ENCODE results near the gene FAM110D.
A peak's percentile ranks its signal among the peaks of the same experiment; 100 is the strongest.

Gene FAM110D

GRCh38 chr1:26163684-26164035, 4.8 kb downstream of the FAM110D start:
- no peak for DNase-seq (ENCODE audit: low spot score)

DNA sequence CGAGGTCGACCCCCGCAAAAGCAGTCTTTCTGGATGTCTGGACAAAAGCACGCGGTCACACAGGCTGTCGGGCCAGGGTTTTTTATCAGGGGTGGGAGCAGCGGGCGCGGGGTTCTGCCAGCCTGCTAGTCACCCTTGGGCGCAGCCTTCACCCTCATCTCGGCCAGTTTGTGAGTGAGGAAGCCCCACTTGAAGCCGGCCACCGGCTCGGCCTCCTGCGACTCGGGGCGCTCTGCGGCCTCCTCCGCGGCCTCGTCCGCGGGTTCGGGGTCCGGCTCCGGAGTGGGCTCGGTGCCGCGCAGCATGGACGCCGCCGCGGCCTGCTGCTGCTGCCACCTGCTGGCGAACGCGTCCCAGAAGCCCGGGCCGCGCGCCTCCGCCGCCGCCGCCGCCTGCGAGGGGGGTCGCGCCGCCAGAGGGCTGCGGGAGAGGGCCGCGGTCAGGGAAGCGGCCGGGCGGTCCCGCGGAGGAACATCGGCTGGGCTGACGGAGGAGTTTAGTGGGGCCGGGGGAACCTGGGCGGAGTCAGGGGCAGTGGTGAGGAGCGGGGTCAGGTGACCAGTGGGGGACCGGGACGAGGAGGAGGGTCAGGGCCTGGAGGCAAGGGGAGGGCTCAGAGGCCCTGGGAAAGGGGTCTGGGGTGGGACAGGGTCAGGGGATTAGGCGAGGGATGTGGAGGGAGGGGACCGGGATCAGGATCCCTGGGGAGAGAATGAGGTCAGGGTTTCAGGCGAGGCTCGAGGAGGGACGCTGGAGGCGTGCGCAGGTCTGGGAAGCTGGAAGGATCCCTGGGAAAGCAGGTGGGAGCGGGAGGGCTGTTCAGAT, 5.4 kb downstream of the FAM110D start:
- DNase-seq (ENCODE audit: low spot score): peak; percentile 42

DNA sequence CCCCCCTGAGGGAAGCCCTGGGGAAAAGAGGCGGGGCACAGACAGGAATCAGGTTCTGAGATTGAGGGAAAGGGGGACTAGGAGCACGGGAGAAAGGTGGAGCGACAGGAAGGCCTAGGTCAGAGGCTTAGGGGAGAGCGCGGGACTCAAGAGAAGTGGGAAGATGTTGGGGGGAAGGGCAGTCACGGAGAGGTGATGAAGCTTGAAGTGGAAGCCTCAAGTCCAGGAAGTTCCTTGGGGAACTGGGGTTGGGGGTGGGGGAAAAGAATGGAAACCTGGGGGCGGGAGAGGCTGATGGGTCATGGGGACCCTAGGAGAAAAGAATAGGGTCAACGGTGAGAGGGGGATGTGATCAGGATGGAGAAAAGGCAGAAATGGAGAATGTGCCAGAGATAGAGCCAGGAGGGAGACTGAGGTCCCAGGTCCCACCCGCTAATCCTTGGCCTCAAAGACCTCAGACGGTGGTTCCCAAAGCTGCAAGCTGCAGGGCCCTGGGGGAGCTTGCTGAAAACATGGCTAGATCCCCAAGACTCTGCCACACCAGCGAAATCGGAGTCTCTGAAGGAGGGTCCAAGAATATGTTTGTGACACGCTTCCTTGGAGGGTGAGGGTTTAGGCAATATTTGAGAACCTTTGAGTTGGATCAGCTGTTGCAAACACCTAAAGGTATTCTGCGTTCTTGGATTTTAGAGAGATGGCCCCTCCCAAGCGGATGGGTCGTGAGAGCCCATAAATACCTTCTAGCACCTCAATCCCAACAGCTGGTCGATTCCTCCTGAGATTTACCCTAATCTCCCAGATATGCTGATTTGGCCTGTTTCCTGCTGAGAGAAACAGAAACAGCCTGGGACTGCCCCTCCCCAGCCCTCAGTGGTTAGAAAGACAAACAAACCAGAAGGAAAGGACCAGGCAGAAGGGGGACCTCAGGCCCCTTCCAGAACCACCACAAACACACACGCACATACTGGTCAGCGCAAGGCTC, 6.3 kb downstream of the FAM110D start:
- DNase-seq (ENCODE audit: low spot score): no peak

- DNase-seq (ENCODE audit: low spot score): no peak
These were observed 7.9 kb downstream of the FAM110D start for GRCh38 chr1:26166719-26167281.

GRCh38 chr1:26168410-26169197, 9.7 kb downstream of the FAM110D start, which contains the start of gene C1orf232:
TSS of gene C1orf232 (minus strand) at chr1:26168963. CDS start at chr1:26168499, 464 bp downstream.
- no peak for DNase-seq (ENCODE audit: low spot score)

- DNase-seq (ENCODE audit: low spot score): no peak
These were observed 10.3 kb downstream of the FAM110D start for GRCh38 chr1:26169198-26169554.

GRCh38 chr1:26169669-26170471, 11.0 kb downstream of the FAM110D start, which contains the start of gene ZNF593:
TSS of gene ZNF593 (plus strand) at chr1:26169908. CDS start at chr1:26169984, 76 bp downstream.
- peak; percentile 92 for DNase-seq (ENCODE audit: low spot score)

DNA sequence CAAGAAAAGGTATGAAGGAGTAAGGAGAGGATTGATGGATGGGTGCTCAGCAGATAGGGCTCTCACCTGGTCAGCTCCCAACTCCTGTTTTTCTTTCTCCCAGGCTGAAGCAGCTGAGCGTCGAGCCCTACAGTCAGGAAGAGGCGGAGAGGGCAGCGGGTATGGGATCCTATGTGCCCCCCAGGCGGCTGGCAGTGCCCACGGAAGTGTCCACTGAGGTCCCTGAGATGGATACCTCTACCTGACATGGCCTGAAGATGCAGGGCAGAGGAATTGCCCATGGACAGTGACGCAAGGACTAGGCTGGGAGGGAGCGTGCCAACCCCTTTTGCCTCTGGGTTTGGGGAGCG, 11.6 kb downstream of the FAM110D start:
- DNase-seq (ENCODE audit: low spot score): no peak

DNA sequence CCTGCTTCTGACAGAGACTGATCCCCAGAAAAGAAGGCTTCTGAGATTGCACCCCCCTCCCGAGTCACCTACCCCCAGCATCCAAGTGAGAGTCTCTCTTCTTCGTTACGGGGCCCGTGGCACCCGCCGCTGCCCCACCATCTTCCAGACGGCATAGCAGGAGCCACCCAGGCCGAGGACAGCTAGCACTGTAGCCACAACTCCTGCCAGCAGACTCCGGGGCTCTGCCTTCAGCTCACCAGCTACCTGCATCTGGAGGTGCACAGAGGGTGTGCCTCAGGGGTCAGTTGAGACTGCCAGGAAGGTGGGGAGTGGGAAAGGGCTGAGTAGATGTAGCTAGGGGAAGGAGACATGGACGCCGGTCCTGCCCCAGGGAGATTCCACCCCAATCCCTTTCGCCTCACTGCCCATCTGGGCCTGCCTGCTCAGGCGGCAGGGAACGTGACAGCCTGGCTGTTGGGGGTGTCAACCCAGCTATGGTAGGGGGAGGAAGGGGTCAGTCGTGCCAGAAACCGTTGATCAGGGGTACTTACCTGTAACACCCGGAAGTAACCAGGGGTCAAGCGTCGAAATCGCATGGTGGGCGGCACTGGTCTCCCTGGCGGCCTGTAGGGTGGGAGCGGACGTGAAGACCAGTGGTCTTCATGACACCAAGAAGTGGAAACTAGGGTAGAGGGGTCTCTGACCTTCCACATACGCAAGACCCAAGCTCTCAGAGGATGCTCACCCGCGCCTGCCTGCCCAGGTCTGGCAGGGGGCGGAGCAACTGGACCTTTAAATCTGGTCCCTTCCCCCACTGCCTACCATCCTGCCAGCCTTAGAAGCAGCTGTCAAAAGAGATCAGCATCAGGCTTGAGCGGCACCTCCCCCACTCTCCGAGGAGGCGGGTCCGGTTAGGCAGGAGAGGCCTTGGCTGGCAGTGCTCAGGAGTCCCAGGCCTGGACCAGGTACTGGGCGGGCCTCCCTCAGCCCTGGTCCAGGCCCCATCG, 12.5 kb downstream of the FAM110D start, which contains the start of gene ZNF593OS:
ZNF593OS (minus strand) TSS at position 749 of the 989 bp plus-strand sequence; CDS start at position 578, 171 bp downstream.
- DNase-seq (ENCODE audit: low spot score): no peak

- DNase-seq (ENCODE audit: low spot score): no peak
These were observed 16.5 kb downstream of the FAM110D start for GRCh38 chr1:26175346-26175745.

GRCh38 chr1:26177182-26177684, 18.4 kb downstream of the FAM110D start, which contains the start of gene CNKSR1:
TSS of gene CNKSR1 (plus strand) at chr1:26177491. CDS start at chr1:26177548, 57 bp downstream.
- DNase-seq (ENCODE audit: low spot score): no peak

- no peak for DNase-seq (ENCODE audit: low spot score)
These were observed 21.2 kb downstream of the FAM110D start for GRCh38 chr1:26180010-26180506.

DNA sequence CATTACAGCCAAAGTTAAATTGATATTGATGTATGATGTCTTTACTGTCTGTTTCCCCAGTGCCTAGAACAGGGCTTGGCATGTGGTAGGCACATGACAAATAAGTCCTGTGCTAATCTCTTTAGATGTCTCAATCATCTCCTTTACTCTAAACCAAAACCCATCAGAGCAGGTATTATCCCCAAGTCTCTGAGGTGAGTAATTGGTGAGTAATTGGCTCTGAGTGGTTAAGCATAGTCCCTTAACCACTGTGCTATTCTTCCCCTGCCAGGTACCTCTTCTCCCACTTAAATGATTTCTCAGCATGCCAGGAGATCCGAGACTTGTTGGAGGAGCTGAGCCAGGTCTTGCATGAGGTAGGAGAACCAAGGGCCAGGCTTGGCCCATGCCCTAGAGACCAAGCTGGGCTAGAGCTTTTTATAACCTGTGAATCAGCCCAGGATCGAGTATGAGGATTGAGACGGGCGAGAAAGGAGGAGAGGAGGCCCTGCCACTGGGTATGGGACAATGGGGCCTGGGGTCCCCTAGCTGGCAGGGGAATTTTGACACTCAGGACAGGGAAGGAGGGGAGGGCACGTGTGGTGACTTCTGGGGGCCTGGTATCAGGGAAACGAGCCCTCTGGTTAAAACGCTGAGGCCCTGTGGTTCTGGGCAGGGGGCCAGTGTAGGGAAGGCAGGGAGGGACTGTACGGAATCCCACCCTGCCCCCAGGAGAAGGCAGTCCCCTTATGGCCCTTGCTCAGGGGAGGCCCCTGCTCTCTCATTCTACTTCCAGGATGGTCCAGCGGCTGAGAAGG, 22.9 kb downstream of the FAM110D start:
- DNase-seq (ENCODE audit: low spot score): no peak

DNA sequence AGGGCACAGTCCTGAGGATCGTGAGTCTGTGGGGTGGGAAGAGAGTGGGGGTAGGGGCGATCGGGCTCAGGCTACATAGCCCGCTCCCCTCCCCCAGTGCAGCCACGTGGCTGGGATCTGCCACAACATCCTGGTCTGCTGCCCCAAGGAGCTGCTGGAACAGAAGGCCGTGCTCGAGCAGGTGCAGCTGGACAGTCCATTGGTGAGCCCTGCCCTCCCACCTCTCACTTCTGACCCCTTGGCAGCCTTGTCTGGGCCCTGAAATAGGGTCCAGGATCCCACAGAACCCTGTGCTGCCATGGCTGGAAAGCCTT, 23.5 kb downstream of the FAM110D start:
- no peak for DNase-seq (ENCODE audit: low spot score)

DNA sequence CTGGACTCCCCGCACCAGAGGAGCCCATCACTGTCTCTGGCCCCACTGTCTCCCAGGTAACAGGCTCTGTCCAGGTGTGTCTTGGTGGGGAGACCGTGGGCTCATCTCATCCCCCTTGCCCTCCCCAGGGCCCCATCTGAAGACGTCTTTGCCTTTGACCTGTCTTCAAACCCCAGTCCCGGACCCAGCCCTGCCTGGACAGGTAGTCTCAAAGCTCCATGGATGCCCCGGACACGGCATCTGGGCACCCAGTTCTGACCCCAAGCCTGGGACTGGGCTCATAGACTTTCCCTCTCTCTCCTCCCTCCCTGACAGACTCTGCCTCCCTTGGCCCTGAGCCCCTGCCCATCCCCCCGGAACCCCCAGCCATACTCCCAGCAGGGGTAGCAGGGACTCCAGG, 25.2 kb downstream of the FAM110D start:
- no peak for DNase-seq (ENCODE audit: low spot score)

GRCh38 chr1:26184883-26185282, 26.0 kb downstream of the FAM110D start:
- no peak for DNase-seq (ENCODE audit: low spot score)

- DNase-seq (ENCODE audit: low spot score): no peak
These were observed 29.0 kb downstream of the FAM110D start for GRCh38 chr1:26187882-26188281.

DNA sequence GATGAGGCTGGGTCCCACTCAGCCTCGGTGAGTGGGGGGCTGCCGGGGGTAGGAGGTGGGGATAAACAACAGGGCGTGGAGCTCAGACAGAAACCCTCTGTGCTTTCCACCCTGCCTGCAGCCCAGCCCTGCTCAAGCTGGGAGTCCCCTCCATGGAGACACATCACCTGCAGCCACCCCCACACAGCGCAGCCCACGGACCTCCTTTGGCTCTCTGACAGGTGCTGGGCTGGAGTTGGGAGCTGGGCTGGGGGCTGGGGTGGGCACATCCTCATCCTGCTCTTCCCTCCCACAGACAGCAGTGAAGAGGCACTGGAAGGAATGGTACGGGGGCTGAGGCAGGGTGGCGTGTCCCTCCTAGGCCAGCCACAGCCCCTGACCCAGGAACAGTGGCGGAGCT, 29.6 kb downstream of the FAM110D start:
- no peak for DNase-seq (ENCODE audit: low spot score)

All from hematopoietic multipotent progenitor cell treated with erythropoietin and hydrocortisone succinate and interleukin-3 and kit ligand, for 17 days (in vitro differentiated cells).